Endothelial cell of umbilical vein (primary cell): ENCODE results near the gene ATP9B. TPM values are rescaled to one million over a fixed set of nuclear protein-coding genes. Genes with fewer than 3 reads are reported as not detected.

Experiments
- BruUV-seq: library from RNA; stranded (reverse); fragments of 400-500 nt; replicated peaks from 2 replicates; lab custom pipeline; 2021; lab: Mats Ljungman, UMichigan
- CTCF ChIA-PET: fragments of 300-600, 350-600 bp; sonication (Branson Sonifier 250); formaldehyde crosslinking; loops from one replicate; lab custom pipeline; 2021; ENCODE audit warnings: antibody characterized with exemption, inconsistent platforms; lab: Charles Lee
- POLR2A ChIA-PET: fragments of 300-600, 350-600 bp; sonication (Branson Sonifier 250); formaldehyde crosslinking; loops from one replicate; lab custom pipeline; 2021; ENCODE audit warnings: antibody characterized with exemption, inconsistent platforms; lab: Charles Lee
- DNase-seq: peaks from one replicate; pipeline ENCODE4 v3.0.0-alpha.2; 2011; ENCODE audit warnings: low read depth, low spot score
- FAIRE-seq: peaks from 2 replicates; lab custom pipeline; 2011; peaks lifted over from hg19 to GRCh38; lab: Jason Lieb, UNC
- H2AFZ ChIP-seq: 2 replicates; pipeline ENCODE4 v1.6.0; 2012; ENCODE audit warnings: low read depth, low read length, control low read depth, inconsistent platforms
- H3K27ac ChIP-seq: 2 replicates; pipeline ENCODE4 v1.5.1; 2011; ENCODE audit warnings: low read depth, mild to moderate bottlenecking, control low read depth, low read length, moderate library complexity; ENCODE audit not compliant: insufficient read depth
- H3K27me3 ChIP-seq, 2 experiments: 2 replicates each; pipeline versions ENCODE4 v1.6.0 to v1.6.1; 2011; ENCODE audit warnings: low read length in 2 of 2, mixed read lengths in 1 of 2; ENCODE audit not compliant: control insufficient read depth in 2 of 2, insufficient read depth in 2 of 2
- H3K36me3 ChIP-seq, 2 experiments: 2 replicates in 1 of 2; 3 replicates in 1 of 2; pipeline ENCODE4 v1.5.1; 2011; ENCODE audit warnings: low read length in 2 of 2, mild to moderate bottlenecking in 1 of 2, moderate library complexity in 1 of 2; ENCODE audit not compliant: control insufficient read depth in 2 of 2, insufficient read depth in 2 of 2; ENCODE audit errors: extremely low read depth in 1 of 2
- H3K4me1 ChIP-seq: 3 replicates; pipeline ENCODE4 v1.5.1; 2011; ENCODE audit warnings: mild to moderate bottlenecking, low read length; ENCODE audit not compliant: control insufficient read depth, insufficient read depth; ENCODE audit errors: extremely low read depth
- H3K4me2 ChIP-seq: 2 replicates; pipeline ENCODE4 v1.6.1; 2011; ENCODE audit warnings: low read length, control low read depth, mixed read lengths; ENCODE audit not compliant: insufficient read depth
- H3K4me3 ChIP-seq, 3 experiments: fragments of 200-600 bp in 1 of 3; sonication (generic), shearing (Covaris generic) in 1 of 3; replicated peaks in 1 of 3; 2 replicates each; pipeline ENCODE4 v1.5.1; 2011 to 2016; ENCODE audit warnings: control low read depth in 3 of 3, low read length in 3 of 3, mild to moderate bottlenecking in 2 of 3, inconsistent platforms in 1 of 3, low read depth in 1 of 3, moderate library complexity in 1 of 3; ENCODE audit not compliant: insufficient read depth in 1 of 3
- H3K79me2 ChIP-seq: 2 replicates; pipeline ENCODE4 v1.6.0; 2012; ENCODE audit warnings: low read length, inconsistent platforms; ENCODE audit not compliant: control insufficient read depth, insufficient read depth
- H3K9ac ChIP-seq: replicated peaks from 2 replicates; pipeline ENCODE3; 2011; ENCODE audit warnings: low read length, control low read depth; ENCODE audit not compliant: insufficient read depth; ENCODE audit errors: extremely low read depth
- H3K9me1 ChIP-seq: replicated peaks from 3 replicates; pipeline ENCODE4 v1.6.0; 2011; ENCODE audit warnings: mild to moderate bottlenecking, low read length; ENCODE audit not compliant: control insufficient read depth, insufficient read depth; ENCODE audit errors: extremely low read depth
- H3K9me3 ChIP-seq: replicated peaks from 2 replicates; pipeline ENCODE4 v1.5.1; 2012; ENCODE audit warnings: low read length, inconsistent platforms; ENCODE audit not compliant: control insufficient read depth, insufficient read depth
- H4K20me1 ChIP-seq: replicated peaks from 2 replicates; pipeline ENCODE3; 2011; ENCODE audit warnings: mild to moderate bottlenecking, low read length; ENCODE audit not compliant: control insufficient read depth, insufficient read depth; ENCODE audit errors: extremely low read depth
- EZH2 ChIP-seq: IDR thresholded peaks from 2 replicates; pipeline ENCODE4 v1.6.1; 2012; ENCODE audit warnings: borderline replicate concordance, low read depth, mild to moderate bottlenecking, moderate library complexity, low read length, inconsistent platforms; ENCODE audit not compliant: severe bottlenecking
- FOS ChIP-seq: IDR thresholded peaks from 2 replicates; pipeline ENCODE4 v1.6.1; 2011; ENCODE audit warnings: mild to moderate bottlenecking, low read length, moderate library complexity, borderline replicate concordance; ENCODE audit not compliant: insufficient read depth
- GATA2 ChIP-seq: IDR thresholded peaks from 2 replicates; pipeline ENCODE4 v1.7.0; 2011; ENCODE audit warnings: low read depth, mild to moderate bottlenecking, moderate library complexity, mixed read lengths, low read length; ENCODE audit not compliant: insufficient read length, insufficient read depth
- JUN ChIP-seq: IDR thresholded peaks from 2 replicates; pipeline ENCODE4 v1.6.1; 2011; ENCODE audit warnings: borderline replicate concordance, low read depth; ENCODE audit not compliant: insufficient read length, insufficient read depth
- MYC ChIP-seq: IDR thresholded peaks from one replicate; pipeline ENCODE4 v1.6.1; 2011; ENCODE audit warnings: mild to moderate bottlenecking, low read depth, low read length
- POLR2A ChIP-seq: IDR thresholded peaks from 2 replicates; pipeline ENCODE4 v1.6.1; 2012; ENCODE audit warnings: low read depth, mild to moderate bottlenecking, control low read depth, low read length
- POLR2AphosphoS5 ChIP-seq: IDR thresholded peaks from 2 replicates; pipeline ENCODE4 v1.6.1; 2012; ENCODE audit warnings: low read depth, mild to moderate bottlenecking, control low read depth, low read length, moderate library complexity; ENCODE audit not compliant: insufficient read depth
- dilution Hi-C: fragments of 300-500 bp; cut with MboI; formaldehyde crosslinking; loops from one replicate; pipeline ENCODE4 v1.15.0; 2019; ENCODE audit warnings: low sequenced_read_pairs; ENCODE audit not compliant: extremely low pct_ligation_motif_present
- intact Hi-C: fragments of 100-400 bp; cut with micrococcal nuclease; formaldehyde crosslinking; loops from one replicate; pipeline ENCODE4 v1.10.0; 2022
- polyA plus RNA-seq, 4 experiments: library from polyadenylated mRNA; depleted of rRNA in 3 of 4; stranded (reverse) in 3 of 4; unstranded in 1 of 4; fragments of >200 nt; gene quantifications; 2 replicates each; pipeline versions ENCODE4 v1.2.1 to v1.2.3, GENCODE V29; 2011 to 2012; ENCODE audit warnings: missing spikeins in 1 of 4
- total RNA-seq: library from RNA; stranded (reverse); gene quantifications from 2 replicates; pipeline ENCODE4 v1.2.3, GENCODE V29; 2021
- TF ChIP-seq, protein P1 (sequence below), 2 donors: IDR thresholded peaks; 1 replicate in 1 of 2; 2 replicates in 1 of 2; pipeline ENCODE4 v1.5.1; 2011; ENCODE audit warnings: low read length in 2 of 2, mild to moderate bottlenecking in 2 of 2, moderate library complexity in 2 of 2, control low read depth in 1 of 2, inconsistent platforms in 1 of 2, low read depth in 1 of 2; ENCODE audit not compliant: insufficient read depth in 1 of 2; ENCODE audit errors: extremely low read depth in 1 of 2
- TF ChIP-seq, protein P2 (sequence below): IDR thresholded peaks from 2 replicates; pipeline ENCODE4 v1.6.1; 2011; ENCODE audit not compliant: insufficient read depth, insufficient read length

The ATP9B gene
- total and polyA plus RNA-seq, 2 donors (not counting 3 experiments of a cell fraction or from before 2014, with no cell fraction given): 14.6 to 18.2 TPM

DNA sequence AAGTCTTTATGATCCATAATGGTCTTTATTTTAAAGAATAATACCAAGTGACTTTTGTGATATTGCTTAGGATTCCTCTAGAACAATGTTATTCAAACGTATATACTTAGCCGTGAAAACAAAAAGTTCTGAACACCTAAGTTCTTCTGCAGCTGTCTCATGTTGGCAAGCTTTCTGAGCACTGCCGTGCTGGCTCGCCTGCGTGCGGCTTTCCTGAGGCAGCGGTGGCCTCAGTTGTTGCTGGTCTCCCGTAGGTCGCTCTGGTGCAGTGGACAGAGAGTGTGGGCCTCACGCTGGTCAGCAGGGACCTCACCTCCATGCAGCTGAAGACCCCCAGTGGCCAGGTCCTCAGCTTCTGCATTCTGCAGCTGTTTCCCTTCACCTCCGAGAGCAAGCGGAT is 259.7 kb downstream of the ATP9B start:
- dilution Hi-C loops (no loop called here), intact Hi-C loops (no loop called here)
- Histone ChIP-seq H3K4me1 (no peaks in the 10 kb centered on the region), H3K4me2 (no peak overlapping the region), H3K9me1 (no peaks in the 10 kb centered on the region), H3K4me3 (no peak overlapping the region), H3K27ac (no peak overlapping the region), H2AFZ (no peak overlapping the region), H3K79me2 (no peaks in the 10 kb centered on the region), H4K20me1 (no peaks in the 10 kb centered on the region), H3K27me3 (no peaks in the 10 kb centered on the region), H3K9me3 (no peaks in the 10 kb centered on the region), H3K36me3 (no peaks in the 10 kb centered on the region), H3K9ac (no peak overlapping the region)
- POLR2A ChIA-PET: no interaction called here
- no peak for FAIRE-seq
- no TSS peak for BruUV-seq
- no peak for DNase-seq
- no peak for TF ChIP-seq EZH2
- TF ChIP-seq JUN: no peak
- no peak for TF ChIP-seq POLR2AphosphoS5
- TF ChIP-seq GATA2: no peak
- TF ChIP-seq FOS: no peak
- TF ChIP-seq, protein P1, sequence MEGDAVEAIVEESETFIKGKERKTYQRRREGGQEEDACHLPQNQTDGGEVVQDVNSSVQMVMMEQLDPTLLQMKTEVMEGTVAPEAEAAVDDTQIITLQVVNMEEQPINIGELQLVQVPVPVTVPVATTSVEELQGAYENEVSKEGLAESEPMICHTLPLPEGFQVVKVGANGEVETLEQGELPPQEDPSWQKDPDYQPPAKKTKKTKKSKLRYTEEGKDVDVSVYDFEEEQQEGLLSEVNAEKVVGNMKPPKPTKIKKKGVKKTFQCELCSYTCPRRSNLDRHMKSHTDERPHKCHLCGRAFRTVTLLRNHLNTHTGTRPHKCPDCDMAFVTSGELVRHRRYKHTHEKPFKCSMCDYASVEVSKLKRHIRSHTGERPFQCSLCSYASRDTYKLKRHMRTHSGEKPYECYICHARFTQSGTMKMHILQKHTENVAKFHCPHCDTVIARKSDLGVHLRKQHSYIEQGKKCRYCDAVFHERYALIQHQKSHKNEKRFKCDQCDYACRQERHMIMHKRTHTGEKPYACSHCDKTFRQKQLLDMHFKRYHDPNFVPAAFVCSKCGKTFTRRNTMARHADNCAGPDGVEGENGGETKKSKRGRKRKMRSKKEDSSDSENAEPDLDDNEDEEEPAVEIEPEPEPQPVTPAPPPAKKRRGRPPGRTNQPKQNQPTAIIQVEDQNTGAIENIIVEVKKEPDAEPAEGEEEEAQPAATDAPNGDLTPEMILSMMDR (IDR thresholded peaks at IDR 0.05; ENCODE audit: extremely low read depth in 1 of 2, insufficient read depth in 1 of 2, low read depth in 1 of 2, low read length in 2 of 2): no peak
- no peak for TF ChIP-seq MYC
- no peak for TF ChIP-seq POLR2A
- TF ChIP-seq, protein P2, sequence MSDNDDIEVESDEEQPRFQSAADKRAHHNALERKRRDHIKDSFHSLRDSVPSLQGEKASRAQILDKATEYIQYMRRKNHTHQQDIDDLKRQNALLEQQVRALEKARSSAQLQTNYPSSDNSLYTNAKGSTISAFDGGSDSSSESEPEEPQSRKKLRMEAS: no peak
- CTCF ChIA-PET: no interaction called here
